Liver (tissue), 10 donors: Measurements from ENCODE around the gene CABP4. TPM values are rescaled to one million over a fixed set of nuclear protein-coding genes. Genes with fewer than 3 reads are reported as not detected.

Experiments
- DNase-seq: peaks from one replicate; pipeline ENCODE4 v3.0.0-alpha.2; 2017; ENCODE audit warnings: low spot score
- H3K27ac ChIP-seq, 2 donors: one replicate each; pipeline ENCODE4 v1.7.0; 2013; ENCODE audit warnings: inconsistent platforms in 2 of 2, low read length in 2 of 2, control low read depth in 1 of 2, low read depth in 1 of 2, mild to moderate bottlenecking in 1 of 2
- H3K27me3 ChIP-seq, 4 donors: one replicate each; pipeline versions ENCODE4 v1.6.1 to v1.7.0; 2013; ENCODE audit warnings: low read length in 3 of 4, inconsistent platforms in 1 of 4, mild to moderate bottlenecking in 1 of 4, moderate library complexity in 1 of 4; ENCODE audit not compliant: control insufficient read depth in 4 of 4, insufficient read depth in 4 of 4
- H3K36me3 ChIP-seq, 4 donors: one replicate each; pipeline versions ENCODE4 v1.6.1 to v1.7.0; 2013; ENCODE audit warnings: low read length in 3 of 4, mild to moderate bottlenecking in 3 of 4, low read depth in 1 of 4, moderate library complexity in 1 of 4; ENCODE audit not compliant: control insufficient read depth in 4 of 4, insufficient read depth in 3 of 4
- H3K4me1 ChIP-seq, 4 donors: one replicate each; pipeline versions ENCODE4 v1.6.1 to v1.7.0; 2013; ENCODE audit warnings: low read length in 3 of 4, mild to moderate bottlenecking in 3 of 4, moderate library complexity in 1 of 4; ENCODE audit not compliant: control insufficient read depth in 4 of 4, insufficient read depth in 4 of 4
- H3K4me3 ChIP-seq, 3 donors: one replicate each; pipeline versions ENCODE4 v1.6.1 to v1.7.0; 2013; ENCODE audit warnings: low read length in 3 of 3, control low read depth in 1 of 3, low read depth in 1 of 3, mild to moderate bottlenecking in 1 of 3
- H3K9ac ChIP-seq, 2 donors: one replicate each; pipeline ENCODE4 v1.7.0; 2013; ENCODE audit warnings: low read length in 2 of 2, mild to moderate bottlenecking in 2 of 2, moderate library complexity in 2 of 2, control low read depth in 1 of 2, low read depth in 1 of 2
- H3K9me3 ChIP-seq, 4 donors: one replicate each; pipeline versions ENCODE4 v1.6.1 to v1.7.0; 2013; ENCODE audit warnings: low read length in 3 of 4; ENCODE audit not compliant: control insufficient read depth in 4 of 4
- ATF3 ChIP-seq: IDR thresholded peaks from 2 replicates; pipeline ENCODE4 v1.6.1; 2016; ENCODE audit warnings: antibody characterized with exemption
- EGR1 ChIP-seq, 2 donors: IDR thresholded peaks; 2 replicates each; pipeline ENCODE4 v1.6.1; 2016 to 2018; ENCODE audit warnings: antibody characterized with exemption in 2 of 2, low read depth in 2 of 2
- FOXA1 ChIP-seq: IDR thresholded peaks from 2 replicates; pipeline ENCODE4 v1.6.1; 2016; ENCODE audit warnings: antibody characterized with exemption
- GABPA ChIP-seq, 2 donors: IDR thresholded peaks in 1 of 2; conservative IDR thresholded peaks in 1 of 2; 2 replicates each; pipeline ENCODE4 v1.6.1; 2016; ENCODE audit warnings: antibody characterized with exemption in 2 of 2, mild to moderate bottlenecking in 1 of 2, moderate library complexity in 1 of 2
- HNF4A ChIP-seq, 2 donors: conservative IDR thresholded peaks; 2 replicates each; pipeline ENCODE4 v1.6.1; 2016; ENCODE audit warnings: antibody characterized with exemption in 2 of 2, mild to moderate bottlenecking in 2 of 2
- HNF4G ChIP-seq: IDR thresholded peaks from 2 replicates; pipeline ENCODE4 v1.6.1; 2016; ENCODE audit warnings: antibody characterized with exemption
- JUND ChIP-seq, 2 donors: IDR thresholded peaks; 2 replicates each; pipeline ENCODE4 v1.6.1; 2016; ENCODE audit warnings: antibody characterized with exemption in 2 of 2
- RXRA ChIP-seq, 2 donors: IDR thresholded peaks; 2 replicates each; pipeline ENCODE4 v1.6.1; 2017 to 2018; ENCODE audit warnings: antibody characterized with exemption in 2 of 2, mild to moderate bottlenecking in 1 of 2
- SP1 ChIP-seq: IDR thresholded peaks from 2 replicates; pipeline ENCODE4 v1.6.1; 2018; ENCODE audit warnings: antibody characterized with exemption, mild to moderate bottlenecking
- TAF1 ChIP-seq: conservative IDR thresholded peaks from 2 replicates; pipeline ENCODE4 v1.6.1; 2016; ENCODE audit warnings: antibody characterized with exemption, mild to moderate bottlenecking
- YY1 ChIP-seq: IDR thresholded peaks from 2 replicates; pipeline ENCODE4 v1.6.1; 2016; ENCODE audit warnings: antibody characterized with exemption, mild to moderate bottlenecking
- WGBS: extraction: QIAGEN DNeasy Blood & Tissue Kit; methylation state at CpG from one replicate; pipeline ENCODE4 v1.1.7; 2013; 5-methylcytosine and 5-hydroxymethylcytosine counted together
- polyA plus RNA-seq, 2 donors: library from polyadenylated mRNA; stranded (reverse) in 1 of 2; unstranded in 1 of 2; fragments of 200-250 nt in 1 of 2; fragments of >200 nt in 1 of 2; fragmentation: Nextera tagmentation in 1 of 2; extraction: Ambion mirVana in 1 of 2; gene quantifications; one replicate each; pipeline versions ENCODE4 v1.2.1 to v1.2.3, GENCODE V29; 2013 to 2015
- small RNA-seq: library from RNA; depleted of rRNA; stranded (forward); fragments of <200 nt; gene quantifications from one replicate; pipeline ENCODE3, GENCODE V24; 2014
- total RNA-seq, 2 donors: library from RNA; depleted of rRNA; stranded (reverse); fragments of >200 nt; gene quantifications; one replicate each; pipeline ENCODE4 v1.2.3, GENCODE V29; 2014
- donor health status: healthy.
- donor health status: healthy.
- donor health status: healthy.
- donor health status: healthy.
- donor health status: healthy.

The CABP4 gene
- total and polyA plus RNA-seq, 4 donors, result 0.85 to 2.9 (median 1.6) TPM

- DNase-seq, result peak; percentile 97
- H3K27me3 ChIP-seq, result no peaks in the 10 kb centered on the region
- TF ChIP-seq GABPA (IDR thresholded peaks at IDR 0.05 in 1 of 2, conservative IDR thresholded peaks at IDR 0.05 in 1 of 2) (no peak), EGR1 (IDR thresholded peaks at IDR 0.05; ENCODE audit: low read depth in 2 of 2) (no peak), YY1 (peak; percentile 23), ATF3 (peak; percentile 28), FOXA1 (peak; percentile 3), JUND (IDR thresholded peaks at IDR 0.05) (no peak), SP1 (peak; percentile 37), TAF1 (no peak), RXRA (IDR thresholded peaks at IDR 0.05) (peak in 1 of 2 donors; percentile 34), HNF4G (no peak)
- no peaks in the 10 kb centered on the region for H3K9me3 ChIP-seq
- H3K27ac ChIP-seq, result peak overlapping the region; percentile 96 to 100
- H3K4me3 ChIP-seq, result peak overlapping the region; percentile 41 to 80 (median 43)
- H3K4me1 ChIP-seq, result peaks cover 8 to 43% (median 26%) of the 10 kb centered on the region in 4 donors
- H3K36me3 ChIP-seq, result no peaks in the 10 kb centered on the region
- H3K9ac ChIP-seq, result peak overlapping the region; percentile 26 to 92
- WGBS, result 1% methylated on average over 57 of the region's 57 CpGs
These were observed 53.5 kb downstream of the CABP4 start for GRCh38 chr11:67508486-67509121.

GRCh38 chr11:67510023-67510345 lies 54.8 kb downstream of the CABP4 start:
- DNase-seq, result no peak
- no peaks in the 10 kb centered on the region for H3K27me3 ChIP-seq
- H3K9ac ChIP-seq, result no peak overlapping the region
- H3K27ac ChIP-seq, result no peak overlapping the region
- WGBS, result 55% methylated on average over 3 of the region's 3 CpGs
- no peaks in the 10 kb centered on the region for H3K9me3 ChIP-seq
- peaks cover 3 to 30% (median 22%) of the 10 kb centered on the region in 4 donors for H3K4me1 ChIP-seq
- no peaks in the 10 kb centered on the region for H3K36me3 ChIP-seq
- TF ChIP-seq HNF4G, result no peak
- TF ChIP-seq HNF4A (conservative IDR thresholded peaks at IDR 0.05), result no peak
- TF ChIP-seq GABPA (IDR thresholded peaks at IDR 0.05 in 1 of 2, conservative IDR thresholded peaks at IDR 0.05 in 1 of 2), result no peak
- no peak for TF ChIP-seq ATF3
- no peak overlapping the region for H3K4me3 ChIP-seq

Small RNA genes lying within 50 kb of the gene (small RNA-seq; reads per million reads assigned to genes)
- not detected for gene MIR6752

Other genes with a start within 250 kb of the CABP4 start
- 10 to 100 TPM; 35.0 to 41.4 TPM for gene GRK2, start 188.9 kb upstream of the CABP4 start, total RNA-seq
- gene GRK2, start 188.9 kb upstream of the CABP4 start, polyA plus RNA-seq, result 10 to 100 TPM; 13.4 to 28.4 TPM
- gene ANKRD13D, start 166.1 kb upstream of the CABP4 start, total RNA-seq, result 10 to 100 TPM in 1 of 2 donors, 1 to 10 TPM in 1; 5.6 to 15.0 TPM
- 1 to 10 TPM; 5.5 to 6.1 TPM for gene ANKRD13D, start 166.1 kb upstream of the CABP4 start, polyA plus RNA-seq
- 10 to 100 TPM in 1 of 2 donors, 1 to 10 TPM in 1; 4.8 to 10.4 TPM for gene SSH3, start 151.8 kb upstream of the CABP4 start, total RNA-seq
- gene SSH3, start 151.8 kb upstream of the CABP4 start, polyA plus RNA-seq, result 1 to 10 TPM; 7.6 to 8.7 TPM
- gene POLD4, start 101.8 kb upstream of the CABP4 start, total RNA-seq, result 10 to 100 TPM; 18.8 to 53.0 TPM
- 100 to 1,000 TPM; 119 to 246 TPM for gene POLD4, start 101.8 kb upstream of the CABP4 start, polyA plus RNA-seq
- gene CLCF1, start 81.8 kb upstream of the CABP4 start, total RNA-seq, result under 1 TPM; 0.17 to 0.23 TPM
- gene CLCF1, start 81.8 kb upstream of the CABP4 start, polyA plus RNA-seq, result 1 to 10 TPM in 1 of 2 donors, under 1 TPM in 1; 0.14 to 1.8 TPM
- gene RAD9A, start 63.4 kb upstream of the CABP4 start, total RNA-seq, result 1 to 10 TPM; 5.9 to 8.6 TPM
- 1 to 10 TPM; 4.5 to 5.4 TPM for gene RAD9A, start 63.4 kb upstream of the CABP4 start, polyA plus RNA-seq
- gene PPP1CA, start 53.5 kb upstream of the CABP4 start, total RNA-seq, result 10 to 100 TPM; 62.4 to 92.9 TPM
- gene PPP1CA, start 53.5 kb upstream of the CABP4 start, polyA plus RNA-seq, result 10 to 100 TPM; 74.2 to 77.6 TPM
- gene TBC1D10C, start 51.3 kb upstream of the CABP4 start, total RNA-seq, result 1 to 10 TPM; 2.3 to 4.4 TPM
- 1 to 10 TPM; 1.1 to 1.6 TPM for gene TBC1D10C, start 51.3 kb upstream of the CABP4 start, polyA plus RNA-seq
- gene CARNS1, start 39.7 kb upstream of the CABP4 start, total RNA-seq, result under 1 TPM; 0.05 to 0.08 TPM
- gene CARNS1, start 39.7 kb upstream of the CABP4 start, polyA plus RNA-seq, result under 1 TPM; 0.12 to 0.19 TPM
- 10 to 100 TPM; 42.2 to 49.6 TPM for gene RPS6KB2, start 26.9 kb upstream of the CABP4 start, total RNA-seq
- 10 to 100 TPM; 31.5 to 33.2 TPM for gene RPS6KB2, start 26.9 kb upstream of the CABP4 start, polyA plus RNA-seq
- 1 to 10 TPM; 3.9 to 5.0 TPM for gene PTPRCAP, start 17.7 kb upstream of the CABP4 start, total RNA-seq
- 1 to 10 TPM; 2.9 to 6.2 TPM for gene PTPRCAP, start 17.7 kb upstream of the CABP4 start, polyA plus RNA-seq
- 10 to 100 TPM; 34.4 to 41.4 TPM for gene CORO1B, start 11.9 kb upstream of the CABP4 start, total RNA-seq
- 10 to 100 TPM; 14.1 to 38.4 TPM for gene CORO1B, start 11.9 kb upstream of the CABP4 start, polyA plus RNA-seq
- not detected for gene GPR152, start 2.6 kb upstream of the CABP4 start, total RNA-seq
- gene GPR152, start 2.6 kb upstream of the CABP4 start, polyA plus RNA-seq, result not detected
- 10 to 100 TPM; 10.2 to 50.8 TPM for gene TMEM134, start 13.9 kb downstream of the CABP4 start, total RNA-seq
- gene TMEM134, start 13.9 kb downstream of the CABP4 start, polyA plus RNA-seq, result 10 to 100 TPM; 76.3 to 86.9 TPM
- gene AIP, start 27.7 kb downstream of the CABP4 start, total RNA-seq, result 10 to 100 TPM; 17.6 to 21.5 TPM
- gene AIP, start 27.7 kb downstream of the CABP4 start, polyA plus RNA-seq, result 10 to 100 TPM; 24.7 to 28.2 TPM
- gene PITPNM1, start 50.0 kb downstream of the CABP4 start, total RNA-seq, result 1 to 10 TPM; 3.2 to 6.9 TPM
- gene PITPNM1, start 50.0 kb downstream of the CABP4 start, polyA plus RNA-seq, result 1 to 10 TPM; 1.3 to 9.3 TPM
- 10 to 100 TPM; 14.1 to 32.5 TPM for gene CDK2AP2, start 52.8 kb downstream of the CABP4 start, total RNA-seq
- 100 to 1,000 TPM in 1 of 2 donors, 10 to 100 TPM in 1; 80.7 to 126 TPM for gene CDK2AP2, start 52.8 kb downstream of the CABP4 start, polyA plus RNA-seq
- not detected for gene CABP2, start 68.1 kb downstream of the CABP4 start, total RNA-seq
- not detected for gene CABP2, start 68.1 kb downstream of the CABP4 start, polyA plus RNA-seq
- gene GSTP1, start 128.5 kb downstream of the CABP4 start, total RNA-seq, result 100 to 1,000 TPM in 1 of 2 donors, 10 to 100 TPM in 1; 25.6 to 228 TPM
- gene GSTP1, start 128.5 kb downstream of the CABP4 start, polyA plus RNA-seq, result 10 to 100 TPM; 35.1 to 54.5 TPM
- gene NDUFV1, start 151.6 kb downstream of the CABP4 start, total RNA-seq, result 100 to 1,000 TPM in 1 of 2 donors, 10 to 100 TPM in 1; 83.6 to 162 TPM
- 100 to 1,000 TPM; 163 to 172 TPM for gene NDUFV1, start 151.6 kb downstream of the CABP4 start, polyA plus RNA-seq
- 10 to 100 TPM; 19.5 to 19.6 TPM for gene NUDT8, start 174.6 kb downstream of the CABP4 start, total RNA-seq
- 10 to 100 TPM; 29.3 to 66.9 TPM for gene NUDT8, start 174.6 kb downstream of the CABP4 start, polyA plus RNA-seq
- gene TBX10, start 184.4 kb downstream of the CABP4 start, total RNA-seq, result not detected
- under 1 TPM; 0.12 to 0.43 TPM for gene TBX10, start 184.4 kb downstream of the CABP4 start, polyA plus RNA-seq
- gene ACY3, start 195.4 kb downstream of the CABP4 start, total RNA-seq, result 1 to 10 TPM; 2.7 to 5.8 TPM
- gene ACY3, start 195.4 kb downstream of the CABP4 start, polyA plus RNA-seq, result 10 to 100 TPM in 1 of 2 donors, 1 to 10 TPM in 1; 9.4 to 12.9 TPM
- not detected for gene ALDH3B2, start 219.3 kb downstream of the CABP4 start, total RNA-seq
- not detected for gene ALDH3B2, start 219.3 kb downstream of the CABP4 start, polyA plus RNA-seq